CD14-positive monocyte (primary cell): Measurements from ENCODE around the gene OR6X1. TPM values are rescaled to one million over a fixed set of nuclear protein-coding genes. Genes with fewer than 3 reads are reported as not detected.

ENCODE experiments used
- DNase-seq, 3 donors: peaks; one replicate each; pipeline ENCODE4 v3.0.0-alpha.2; 2011 to 2022
- H2AFZ ChIP-seq: 2 replicates; pipeline ENCODE4 v1.6.0; 2012; ENCODE audit warnings: mild to moderate bottlenecking, low read depth, low read length, inconsistent platforms; ENCODE audit not compliant: insufficient read depth, poor library complexity, severe bottlenecking
- H3K27ac ChIP-seq, 2 donors: 1 replicate in 1 of 2; 2 replicates in 1 of 2; pipeline ENCODE4 v1.5.1; 2012 to 2013; ENCODE audit warnings: low read length in 2 of 2, control low read depth in 1 of 2, inconsistent platforms in 1 of 2, low read depth in 1 of 2, mild to moderate bottlenecking in 1 of 2
- H3K27me3 ChIP-seq, 2 donors: one replicate each; pipeline versions ENCODE4 v1.6.0 to v1.6.1; 2011 to 2013; ENCODE audit warnings: low read length in 2 of 2; ENCODE audit not compliant: control insufficient read depth in 2 of 2, insufficient read depth in 2 of 2
- H3K36me3 ChIP-seq, 2 donors: replicated peaks in 1 of 2; 1 replicate in 1 of 2; 2 replicates in 1 of 2; pipeline versions ENCODE4 v1.5.1 to v1.6.1; 2012 to 2013; ENCODE audit warnings: low read length in 2 of 2, control low read depth in 1 of 2, inconsistent platforms in 1 of 2, mild to moderate bottlenecking in 1 of 2; ENCODE audit not compliant: insufficient read depth in 2 of 2, control insufficient read depth in 1 of 2
- H3K4me1 ChIP-seq, 2 donors: 1 replicate in 1 of 2; 2 replicates in 1 of 2; pipeline versions ENCODE4 v1.5.1 to v1.6.1; 2012 to 2013; ENCODE audit warnings: low read length in 2 of 2, control low read depth in 1 of 2, inconsistent platforms in 1 of 2, mild to moderate bottlenecking in 1 of 2, moderate library complexity in 1 of 2; ENCODE audit not compliant: insufficient read depth in 2 of 2, control insufficient read depth in 1 of 2
- H3K4me2 ChIP-seq: replicated peaks from 2 replicates; pipeline ENCODE3; 2012; ENCODE audit warnings: low read length, moderate library complexity, mild to moderate bottlenecking; ENCODE audit not compliant: poor library complexity, severe bottlenecking; ENCODE audit errors: extremely low read depth
- H3K4me3 ChIP-seq, 3 experiments: fragments of 200-600 bp in 1 of 3; sonication (generic) in 1 of 3; replicated peaks in 1 of 3; 1 replicate in 2 of 3; 2 replicates in 1 of 3; pipeline ENCODE4 v1.5.1; 2011 to 2013; ENCODE audit warnings: low read length in 3 of 3, mild to moderate bottlenecking in 3 of 3, control low read depth in 2 of 3, low read depth in 2 of 3, inconsistent platforms in 1 of 3, moderate library complexity in 1 of 3
- H3K79me2 ChIP-seq: 2 replicates; pipeline ENCODE4 v1.6.0; 2012; ENCODE audit warnings: mild to moderate bottlenecking, control low read depth, inconsistent platforms, low read length, moderate library complexity; ENCODE audit not compliant: insufficient read depth
- H3K9ac ChIP-seq: 2 replicates; pipeline ENCODE4 v1.6.0; 2017; ENCODE audit warnings: low read length, mild to moderate bottlenecking; ENCODE audit not compliant: insufficient read depth, poor library complexity, severe bottlenecking
- H3K9me3 ChIP-seq, 2 donors: replicated peaks in 1 of 2; 1 replicate in 1 of 2; 2 replicates in 1 of 2; pipeline versions ENCODE4 v1.5.1 to v1.6.1; 2012 to 2013; ENCODE audit warnings: low read length in 2 of 2, control low read depth in 1 of 2; ENCODE audit not compliant: control insufficient read depth in 1 of 2, insufficient read depth in 1 of 2
- H4K20me1 ChIP-seq: 2 replicates; pipeline ENCODE4 v1.6.0; 2012; ENCODE audit warnings: mild to moderate bottlenecking, low read length, control low read depth, moderate library complexity; ENCODE audit not compliant: insufficient read depth
- H3K27ac Mint-ChIP-seq, 7 donors: one replicate each; pipeline ENCODE4 v1.8.0; 2020; ENCODE audit warnings: mild to moderate bottlenecking in 7 of 7, mixed read lengths in 7 of 7, moderate library complexity in 6 of 7, inconsistent platforms in 2 of 7
- H3K27me3 Mint-ChIP-seq, 3 donors: one replicate each; pipeline ENCODE4 v1.8.0; 2021 to 2022; ENCODE audit warnings: low read depth in 3 of 3, mild to moderate bottlenecking in 3 of 3, mixed read lengths in 3 of 3, moderate library complexity in 3 of 3, inconsistent platforms in 1 of 3
- H3K36me3 Mint-ChIP-seq, 2 donors: one replicate each; pipeline ENCODE4 v1.8.0; 2020; ENCODE audit warnings: mixed read lengths in 2 of 2, inconsistent platforms in 1 of 2, mild to moderate bottlenecking in 1 of 2
- H3K4me1 Mint-ChIP-seq: one replicate; pipeline ENCODE4 v1.8.0; 2020; ENCODE audit warnings: mild to moderate bottlenecking, mixed read lengths
- H3K4me3 Mint-ChIP-seq, 2 donors: one replicate each; pipeline ENCODE4 v1.8.0; 2020; ENCODE audit warnings: mild to moderate bottlenecking in 2 of 2, mixed read lengths in 2 of 2, moderate library complexity in 1 of 2
- H3K9me3 Mint-ChIP-seq, 7 donors: one replicate each; pipeline ENCODE4 v1.8.0; 2020 to 2022; ENCODE audit warnings: mixed read lengths in 7 of 7, mild to moderate bottlenecking in 6 of 7, moderate library complexity in 6 of 7, inconsistent platforms in 2 of 7
- CTCF ChIP-seq: fragments of 200-600 bp; IDR thresholded peaks from one replicate; pipeline ENCODE4 v1.8.0; 2022; ENCODE audit warnings: antibody characterized with exemption, mild to moderate bottlenecking
- WGBS: methylation state at CpG from one replicate; pipeline ENCODE4 v1.1.5; 2013; ENCODE audit warnings: missing lambda C conversion rate; ENCODE audit not compliant: insufficient coverage; 5-methylcytosine and 5-hydroxymethylcytosine counted together
- intact Hi-C, 2 donors: fragments of 100-400 bp; cut with micrococcal nuclease; formaldehyde crosslinking; loops; one replicate each; pipeline versions ENCODE4 v1.15.0 to v1.15.1; 2023
- polyA plus RNA-seq, 3 donors: library from polyadenylated mRNA; depleted of rRNA in 1 of 3; unstranded in 2 of 3; stranded (reverse) in 1 of 3; fragments of 300-500 nt in 2 of 3; fragments of >200 nt in 1 of 3; fragmentation: Illumina TruSeq in 2 of 3; gene quantifications; 1 replicate in 2 of 3; 2 replicates in 1 of 3; pipeline ENCODE4 v1.2.3, GENCODE V29; 2012 to 2021

Gene OR6X1
- polyA plus RNA-seq, 3 donors, result not detected

GRCh38 chr11:123745764-123746451 is 8.4 kb downstream of the OR6X1 start:
- Mint-ChIP-seq H3K4me3 (no peak overlapping the region), H3K27ac (no peak overlapping the region), H3K4me1 (peaks cover 10% of the 10 kb centered on the region), H3K9me3 (peaks cover 0 to 4% (median 0%) of the 10 kb centered on the region in 7 donors), H3K36me3 (no peaks in the 10 kb centered on the region), H3K27me3 (peaks cover 0 to 28% (median 11%) of the 10 kb centered on the region in 3 donors)
- Histone ChIP-seq H2AFZ (no peak overlapping the region), H3K27me3 (no peaks in the 10 kb centered on the region), H3K27ac (no peak overlapping the region), H3K36me3 (no peaks in the 10 kb centered on the region), H3K4me2 (no peak overlapping the region), H4K20me1 (no peaks in the 10 kb centered on the region), H3K9me3 (no peaks in the 10 kb centered on the region), H3K79me2 (peaks cover 3% of the 10 kb centered on the region), H3K4me3 (no peak overlapping the region), H3K9ac (no peak overlapping the region), H3K4me1 (peaks cover 6 to 12% of the 10 kb centered on the region in 2 donors)
- TF ChIP-seq CTCF, result no peak
- no peak for DNase-seq
- intact Hi-C loops, result no loop called here
- 78% methylated on average over 1 of the region's 2 CpGs for WGBS

GRCh38 chr11:123742724-123743120 is 11.6 kb downstream of the OR6X1 start:
- Histone ChIP-seq H4K20me1 (no peaks in the 10 kb centered on the region), H3K79me2 (peaks cover 31% of the 10 kb centered on the region), H3K4me2 (no peak overlapping the region), H3K27me3 (no peaks in the 10 kb centered on the region), H3K36me3 (peaks cover 6 to 15% of the 10 kb centered on the region in 2 donors), H2AFZ (peak overlapping the region; percentile 90), H3K4me1 (peaks cover 15 to 22% of the 10 kb centered on the region in 2 donors), H3K9me3 (no peaks in the 10 kb centered on the region), H3K27ac (no peak overlapping the region), H3K9ac (no peak overlapping the region), H3K4me3 (no peak overlapping the region)
- Mint-ChIP-seq H3K27ac (no peak overlapping the region), H3K36me3 (peaks cover 11 to 13% of the 10 kb centered on the region in 2 donors), H3K4me1 (peaks cover 21% of the 10 kb centered on the region), H3K4me3 (no peak overlapping the region), H3K9me3 (peaks cover 0 to 3% (median 0%) of the 10 kb centered on the region in 7 donors), H3K27me3 (peaks cover 0 to 19% (median 11%) of the 10 kb centered on the region in 3 donors)
- intact Hi-C loops, result no loop called here
- WGBS, result no CpG with 5 or more reads among the region's 3 CpGs
- no peak for TF ChIP-seq CTCF
- no peak for DNase-seq
